Endothelial cell of umbilical vein (primary cell): ENCODE data around the gene TNIK. TPM values are rescaled to one million over a fixed set of nuclear protein-coding genes. Genes with fewer than 3 reads are reported as not detected.

ENCODE experiments used
- BruUV-seq: library from RNA; stranded (reverse); fragments of 400-500 nt; replicated peaks from 2 replicates; lab custom pipeline; 2021; lab: Mats Ljungman, UMichigan
- CTCF ChIA-PET: fragments of 300-600, 350-600 bp; sonication (Branson Sonifier 250); formaldehyde crosslinking; loops from one replicate; lab custom pipeline; 2021; ENCODE audit warnings: antibody characterized with exemption, inconsistent platforms; lab: Charles Lee
- POLR2A ChIA-PET: fragments of 300-600, 350-600 bp; sonication (Branson Sonifier 250); formaldehyde crosslinking; loops from one replicate; lab custom pipeline; 2021; ENCODE audit warnings: antibody characterized with exemption, inconsistent platforms; lab: Charles Lee
- DNase-seq: peaks from one replicate; pipeline ENCODE4 v3.0.0-alpha.2; 2011; ENCODE audit warnings: low read depth, low spot score
- FAIRE-seq: peaks from 2 replicates; lab custom pipeline; 2011; peaks lifted over from hg19 to GRCh38; lab: Jason Lieb, UNC
- H2AFZ ChIP-seq: 2 replicates; pipeline ENCODE4 v1.6.0; 2012; ENCODE audit warnings: low read depth, low read length, control low read depth, inconsistent platforms
- H3K27ac ChIP-seq: 2 replicates; pipeline ENCODE4 v1.5.1; 2011; ENCODE audit warnings: low read depth, mild to moderate bottlenecking, control low read depth, low read length, moderate library complexity; ENCODE audit not compliant: insufficient read depth
- H3K27me3 ChIP-seq, 2 experiments: 2 replicates each; pipeline versions ENCODE4 v1.6.0 to v1.6.1; 2011; ENCODE audit warnings: low read length in 2 of 2, mixed read lengths in 1 of 2; ENCODE audit not compliant: control insufficient read depth in 2 of 2, insufficient read depth in 2 of 2
- H3K36me3 ChIP-seq, 2 experiments: 2 replicates in 1 of 2; 3 replicates in 1 of 2; pipeline ENCODE4 v1.5.1; 2011; ENCODE audit warnings: low read length in 2 of 2, mild to moderate bottlenecking in 1 of 2, moderate library complexity in 1 of 2; ENCODE audit not compliant: control insufficient read depth in 2 of 2, insufficient read depth in 2 of 2; ENCODE audit errors: extremely low read depth in 1 of 2
- H3K4me1 ChIP-seq: 3 replicates; pipeline ENCODE4 v1.5.1; 2011; ENCODE audit warnings: mild to moderate bottlenecking, low read length; ENCODE audit not compliant: control insufficient read depth, insufficient read depth; ENCODE audit errors: extremely low read depth
- H3K4me2 ChIP-seq: 2 replicates; pipeline ENCODE4 v1.6.1; 2011; ENCODE audit warnings: low read length, control low read depth, mixed read lengths; ENCODE audit not compliant: insufficient read depth
- H3K4me3 ChIP-seq, 3 experiments: fragments of 200-600 bp in 1 of 3; sonication (generic), shearing (Covaris generic) in 1 of 3; replicated peaks in 1 of 3; 2 replicates each; pipeline ENCODE4 v1.5.1; 2011 to 2016; ENCODE audit warnings: control low read depth in 3 of 3, low read length in 3 of 3, mild to moderate bottlenecking in 2 of 3, inconsistent platforms in 1 of 3, low read depth in 1 of 3, moderate library complexity in 1 of 3; ENCODE audit not compliant: insufficient read depth in 1 of 3
- H3K79me2 ChIP-seq: 2 replicates; pipeline ENCODE4 v1.6.0; 2012; ENCODE audit warnings: low read length, inconsistent platforms; ENCODE audit not compliant: control insufficient read depth, insufficient read depth
- H3K9ac ChIP-seq: replicated peaks from 2 replicates; pipeline ENCODE3; 2011; ENCODE audit warnings: low read length, control low read depth; ENCODE audit not compliant: insufficient read depth; ENCODE audit errors: extremely low read depth
- H3K9me1 ChIP-seq: replicated peaks from 3 replicates; pipeline ENCODE4 v1.6.0; 2011; ENCODE audit warnings: mild to moderate bottlenecking, low read length; ENCODE audit not compliant: control insufficient read depth, insufficient read depth; ENCODE audit errors: extremely low read depth
- H3K9me3 ChIP-seq: replicated peaks from 2 replicates; pipeline ENCODE4 v1.5.1; 2012; ENCODE audit warnings: low read length, inconsistent platforms; ENCODE audit not compliant: control insufficient read depth, insufficient read depth
- H4K20me1 ChIP-seq: replicated peaks from 2 replicates; pipeline ENCODE3; 2011; ENCODE audit warnings: mild to moderate bottlenecking, low read length; ENCODE audit not compliant: control insufficient read depth, insufficient read depth; ENCODE audit errors: extremely low read depth
- CTCF ChIP-seq, 2 donors: IDR thresholded peaks; 1 replicate in 1 of 2; 2 replicates in 1 of 2; pipeline ENCODE4 v1.5.1; 2011; ENCODE audit warnings: low read length in 2 of 2, mild to moderate bottlenecking in 2 of 2, moderate library complexity in 2 of 2, control low read depth in 1 of 2, inconsistent platforms in 1 of 2, low read depth in 1 of 2; ENCODE audit not compliant: insufficient read depth in 1 of 2; ENCODE audit errors: extremely low read depth in 1 of 2
- EZH2 ChIP-seq: IDR thresholded peaks from 2 replicates; pipeline ENCODE4 v1.6.1; 2012; ENCODE audit warnings: borderline replicate concordance, low read depth, mild to moderate bottlenecking, moderate library complexity, low read length, inconsistent platforms; ENCODE audit not compliant: severe bottlenecking
- FOS ChIP-seq: IDR thresholded peaks from 2 replicates; pipeline ENCODE4 v1.6.1; 2011; ENCODE audit warnings: mild to moderate bottlenecking, low read length, moderate library complexity, borderline replicate concordance; ENCODE audit not compliant: insufficient read depth
- GATA2 ChIP-seq: IDR thresholded peaks from 2 replicates; pipeline ENCODE4 v1.7.0; 2011; ENCODE audit warnings: low read depth, mild to moderate bottlenecking, moderate library complexity, mixed read lengths, low read length; ENCODE audit not compliant: insufficient read length, insufficient read depth
- JUN ChIP-seq: IDR thresholded peaks from 2 replicates; pipeline ENCODE4 v1.6.1; 2011; ENCODE audit warnings: borderline replicate concordance, low read depth; ENCODE audit not compliant: insufficient read length, insufficient read depth
- MAX ChIP-seq: IDR thresholded peaks from 2 replicates; pipeline ENCODE4 v1.6.1; 2011; ENCODE audit not compliant: insufficient read depth, insufficient read length
- MYC ChIP-seq: IDR thresholded peaks from one replicate; pipeline ENCODE4 v1.6.1; 2011; ENCODE audit warnings: mild to moderate bottlenecking, low read depth, low read length
- POLR2A ChIP-seq: IDR thresholded peaks from 2 replicates; pipeline ENCODE4 v1.6.1; 2012; ENCODE audit warnings: low read depth, mild to moderate bottlenecking, control low read depth, low read length
- POLR2AphosphoS5 ChIP-seq: IDR thresholded peaks from 2 replicates; pipeline ENCODE4 v1.6.1; 2012; ENCODE audit warnings: low read depth, mild to moderate bottlenecking, control low read depth, low read length, moderate library complexity; ENCODE audit not compliant: insufficient read depth
- dilution Hi-C: fragments of 300-500 bp; cut with MboI; formaldehyde crosslinking; loops from one replicate; pipeline ENCODE4 v1.15.0; 2019; ENCODE audit warnings: low sequenced_read_pairs; ENCODE audit not compliant: extremely low pct_ligation_motif_present
- intact Hi-C: fragments of 100-400 bp; cut with micrococcal nuclease; formaldehyde crosslinking; loops from one replicate; pipeline ENCODE4 v1.10.0; 2022
- polyA plus RNA-seq, 4 experiments: library from polyadenylated mRNA; depleted of rRNA in 3 of 4; stranded (reverse) in 3 of 4; unstranded in 1 of 4; fragments of >200 nt; gene quantifications; 2 replicates each; pipeline versions ENCODE4 v1.2.1 to v1.2.3, GENCODE V29; 2011 to 2012; ENCODE audit warnings: missing spikeins in 1 of 4
- total RNA-seq: library from RNA; stranded (reverse); gene quantifications from 2 replicates; pipeline ENCODE4 v1.2.3, GENCODE V29; 2021

Gene TNIK
- total and polyA plus RNA-seq, 2 donors (not counting 3 experiments of a cell fraction or from before 2014, with no cell fraction given) = 10.9 to 39.7 TPM

- no peak for DNase-seq
- TF ChIP-seq POLR2A = no peak
- no peak for TF ChIP-seq POLR2AphosphoS5
- no peak for TF ChIP-seq MAX
- no peak for TF ChIP-seq CTCF (IDR thresholded peaks at IDR 0.05; ENCODE audit: extremely low read depth in 1 of 2, insufficient read depth in 1 of 2, low read depth in 1 of 2, low read length in 2 of 2)
- TF ChIP-seq MYC = no peak
- TF ChIP-seq FOS = no peak
- TF ChIP-seq GATA2 = no peak
- no peak for TF ChIP-seq EZH2
- TF ChIP-seq JUN = no peak
- Histone ChIP-seq H3K79me2 (no peaks in the 10 kb centered on the region), H3K36me3 (peaks cover 15 to 21% of the 10 kb centered on the region in 2 experiments), H3K9me3 (no peaks in the 10 kb centered on the region), H3K4me1 (no peaks in the 10 kb centered on the region), H3K4me3 (no peak overlapping the region), H3K27me3 (no peaks in the 10 kb centered on the region), H3K9me1 (no peaks in the 10 kb centered on the region), H2AFZ (no peak overlapping the region), H4K20me1 (no peaks in the 10 kb centered on the region), H3K27ac (no peak overlapping the region), H3K4me2 (no peak overlapping the region), H3K9ac (no peak overlapping the region)
- FAIRE-seq = no peak
- CTCF ChIA-PET = no interaction called here
- BruUV-seq = no TSS peak
- dilution Hi-C loops (no loop called here), intact Hi-C loops (loop anchor here (5.0 kb wide), 1 partner anchor 113 kb away; no protein-coding TSS in a partner anchor)
- POLR2A ChIA-PET = no interaction called here
Observed at GRCh38 chr3:171160325-171160724, 299.9 kb downstream of the TNIK start.
